ENCODE data around the gene IER5L.

GRCh38 chr9:129209580-129209979 is 31.5 kb upstream of the IER5L start:
- TF ChIP-seq CTCF (conservative IDR thresholded peaks at IDR 0.05) (no peak), ZFX (IDR thresholded peaks at IDR 0.05) (no peak)

Measured in C4-2B (cell line).